Neuron (in vitro differentiated cells): ENCODE data around the gene LDLRAD4.

Experiments used
- H2AFZ ChIP-seq: one replicate; pipeline ENCODE4 v1.6.1; 2013; ENCODE audit warnings: low read depth, mild to moderate bottlenecking, inconsistent platforms, low read length, moderate library complexity
- H3K27me3 ChIP-seq: one replicate; pipeline ENCODE4 v1.6.1; 2013; ENCODE audit warnings: low read length; ENCODE audit not compliant: insufficient read depth
- H3K36me3 ChIP-seq: one replicate; pipeline ENCODE4 v1.6.1; 2013; ENCODE audit warnings: low read length; ENCODE audit not compliant: insufficient read depth
- H3K4me1 ChIP-seq: one replicate; pipeline ENCODE4 v1.6.1; 2013; ENCODE audit warnings: low read length; ENCODE audit not compliant: insufficient read depth
- H3K4me3 ChIP-seq: 2 replicates; pipeline ENCODE4 v1.5.1; 2013; ENCODE audit warnings: mild to moderate bottlenecking, low read length, moderate library complexity
- H3K9me3 ChIP-seq: one replicate; pipeline ENCODE4 v1.6.1; 2013; ENCODE audit warnings: low read length

Gene LDLRAD4

GRCh38 chr18:13570856-13571495 lies 352.4 kb downstream of the LDLRAD4 start:
- H3K4me1 ChIP-seq, result peaks cover 8% of the 10 kb centered on the region
- no peak overlapping the region for H2AFZ ChIP-seq
- no peak overlapping the region for H3K4me3 ChIP-seq
- no peaks in the 10 kb centered on the region for H3K27me3 ChIP-seq
- H3K36me3 ChIP-seq, result no peaks in the 10 kb centered on the region
- H3K9me3 ChIP-seq, result no peaks in the 10 kb centered on the region

GRCh38 chr18:13572148-13572547 lies 353.6 kb downstream of the LDLRAD4 start:
- no peak overlapping the region for H2AFZ ChIP-seq
- H3K4me3 ChIP-seq, result no peak overlapping the region
- no peaks in the 10 kb centered on the region for H3K27me3 ChIP-seq
- H3K9me3 ChIP-seq, result no peaks in the 10 kb centered on the region
- H3K36me3 ChIP-seq, result no peaks in the 10 kb centered on the region
- peaks cover 4% of the 10 kb centered on the region for H3K4me1 ChIP-seq

- no peaks in the 10 kb centered on the region for H3K9me3 ChIP-seq
- H3K4me3 ChIP-seq, result no peak overlapping the region
- H3K4me1 ChIP-seq, result no peaks in the 10 kb centered on the region
- no peaks in the 10 kb centered on the region for H3K27me3 ChIP-seq
- no peak overlapping the region for H2AFZ ChIP-seq
- no peaks in the 10 kb centered on the region for H3K36me3 ChIP-seq
Observed at GRCh38 chr18:13572721-13573120, 354.2 kb downstream of the LDLRAD4 start.

- H3K4me1 ChIP-seq, result no peaks in the 10 kb centered on the region
- no peak overlapping the region for H2AFZ ChIP-seq
- H3K27me3 ChIP-seq, result peaks cover 2% of the 10 kb centered on the region
- H3K36me3 ChIP-seq, result no peaks in the 10 kb centered on the region
- no peak overlapping the region for H3K4me3 ChIP-seq
- no peaks in the 10 kb centered on the region for H3K9me3 ChIP-seq
Observed at GRCh38 chr18:13573750-13574149, 355.2 kb downstream of the LDLRAD4 start.

GRCh38 chr18:13574355-13574754 lies 355.8 kb downstream of the LDLRAD4 start:
- Histone ChIP-seq H3K4me1 (no peaks in the 10 kb centered on the region), H2AFZ (no peak overlapping the region), H3K4me3 (no peak overlapping the region), H3K9me3 (no peaks in the 10 kb centered on the region), H3K36me3 (no peaks in the 10 kb centered on the region), H3K27me3 (peaks cover 2% of the 10 kb centered on the region)

GRCh38 chr18:13574761-13575160 lies 356.2 kb downstream of the LDLRAD4 start:
- H3K27me3 ChIP-seq, result peaks cover 2% of the 10 kb centered on the region
- no peaks in the 10 kb centered on the region for H3K4me1 ChIP-seq
- no peaks in the 10 kb centered on the region for H3K36me3 ChIP-seq
- no peak overlapping the region for H3K4me3 ChIP-seq
- H2AFZ ChIP-seq, result no peak overlapping the region
- H3K9me3 ChIP-seq, result no peaks in the 10 kb centered on the region

- no peaks in the 10 kb centered on the region for H3K36me3 ChIP-seq
Observed at GRCh38 chr18:13576598-13576997, 358.0 kb downstream of the LDLRAD4 start.

GRCh38 chr18:13577091-13577697 lies 358.6 kb downstream of the LDLRAD4 start:
- Histone ChIP-seq H3K9me3 (no peaks in the 10 kb centered on the region), H3K4me3 (no peak overlapping the region), H3K36me3 (no peaks in the 10 kb centered on the region), H3K4me1 (no peaks in the 10 kb centered on the region), H3K27me3 (peaks cover 2% of the 10 kb centered on the region), H2AFZ (no peak overlapping the region)

More at GRCh38 chr18:13576598-13576997, 358.0 kb downstream of the LDLRAD4 start:
- no peaks in the 10 kb centered on the region for H3K4me1 ChIP-seq
- no peak overlapping the region for H2AFZ ChIP-seq
- H3K9me3 ChIP-seq, result no peaks in the 10 kb centered on the region
- H3K4me3 ChIP-seq, result no peak overlapping the region
- H3K27me3 ChIP-seq, result peaks cover 2% of the 10 kb centered on the region

- Histone ChIP-seq H3K27me3 (peaks cover 2% of the 10 kb centered on the region), H3K9me3 (no peaks in the 10 kb centered on the region), H3K4me3 (no peak overlapping the region), H3K36me3 (no peaks in the 10 kb centered on the region), H3K4me1 (no peaks in the 10 kb centered on the region), H2AFZ (no peak overlapping the region)
Observed at GRCh38 chr18:13577781-13578180, 359.2 kb downstream of the LDLRAD4 start.

GRCh38 chr18:13578400-13578799 lies 359.8 kb downstream of the LDLRAD4 start:
- no peaks in the 10 kb centered on the region for H3K9me3 ChIP-seq
- no peak overlapping the region for H2AFZ ChIP-seq
- no peaks in the 10 kb centered on the region for H3K36me3 ChIP-seq
- H3K4me1 ChIP-seq, result no peaks in the 10 kb centered on the region
- H3K4me3 ChIP-seq, result no peak overlapping the region
- peaks cover 2% of the 10 kb centered on the region for H3K27me3 ChIP-seq

- Histone ChIP-seq H2AFZ (no peak overlapping the region), H3K4me3 (no peak overlapping the region), H3K4me1 (no peaks in the 10 kb centered on the region), H3K27me3 (peaks cover 2% of the 10 kb centered on the region), H3K36me3 (no peaks in the 10 kb centered on the region), H3K9me3 (no peaks in the 10 kb centered on the region)
Observed at GRCh38 chr18:13579874-13580273, 361.3 kb downstream of the LDLRAD4 start.

- Histone ChIP-seq H3K9me3 (no peaks in the 10 kb centered on the region), H2AFZ (no peak overlapping the region), H3K4me1 (no peaks in the 10 kb centered on the region), H3K36me3 (no peaks in the 10 kb centered on the region), H3K27me3 (peaks cover 2% of the 10 kb centered on the region), H3K4me3 (no peak overlapping the region)
Observed at GRCh38 chr18:13580351-13580750, 361.8 kb downstream of the LDLRAD4 start.

GRCh38 chr18:13580991-13581390 lies 362.4 kb downstream of the LDLRAD4 start:
- Histone ChIP-seq H2AFZ (no peak overlapping the region), H3K4me3 (no peak overlapping the region), H3K36me3 (no peaks in the 10 kb centered on the region), H3K4me1 (no peaks in the 10 kb centered on the region), H3K27me3 (peaks cover 2% of the 10 kb centered on the region), H3K9me3 (no peaks in the 10 kb centered on the region)
